Measurements from ENCODE around the gene SPDYE9. TPM values are rescaled to one million over a fixed set of nuclear protein-coding genes. Genes with fewer than 3 reads are reported as not detected.
"Not testable (repeated sequence)": the region's sequence is repeated elsewhere in the genome, so short reads cannot be mapped to it uniquely, and the experiment has no call there.

SPDYE9 gene
- polyA plus RNA-seq, 3 donors: not detected

DNA sequence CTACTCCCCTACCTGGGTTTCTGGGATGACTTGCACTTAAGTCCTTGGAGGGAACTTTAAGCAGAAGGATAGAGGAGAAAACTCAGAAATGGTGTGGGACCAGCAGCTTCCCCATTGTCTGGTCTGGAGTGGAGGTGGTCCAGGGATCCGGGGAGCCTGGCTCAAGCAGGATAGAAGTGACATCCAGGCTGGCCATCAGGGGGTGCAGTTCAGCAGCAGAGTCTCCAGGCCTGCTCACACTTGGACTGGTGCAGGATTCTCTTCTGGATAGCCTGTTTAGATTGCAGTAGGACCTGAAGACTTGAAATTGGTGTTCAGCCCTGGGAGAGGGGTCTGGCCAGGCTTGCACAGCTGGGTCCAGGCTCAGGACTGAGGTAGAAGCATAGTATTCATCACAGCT is 38.3 kb upstream of the SPDYE9 start:
- H3K4me2 ChIP-seq (replicated peaks; ENCODE audit: extremely low read depth, low read length, poor library complexity, severe bottlenecking); H3K27ac ChIP-seq (ENCODE audit: low read depth in 1 of 2, low read length in 2 of 2); H3K9me3 ChIP-seq (replicated peaks in 1 of 2; ENCODE audit: control insufficient read depth in 1 of 2, insufficient read depth in 1 of 2, low read length in 2 of 2); H3K79me2 ChIP-seq (ENCODE audit: insufficient read depth, low read length); H3K4me1 Mint-ChIP-seq; H4K20me1 ChIP-seq (ENCODE audit: insufficient read depth, low read length); H3K27ac Mint-ChIP-seq; intact Hi-C loops (cut with micrococcal nuclease); H3K36me3 ChIP-seq (replicated peaks in 1 of 2; ENCODE audit: control insufficient read depth in 1 of 2, insufficient read depth in 2 of 2, low read length in 2 of 2); H3K9me3 Mint-ChIP-seq; H3K27me3 Mint-ChIP-seq (ENCODE audit: low read depth in 3 of 3); H3K27me3 ChIP-seq (ENCODE audit: control insufficient read depth in 2 of 2, insufficient read depth in 2 of 2, low read length in 2 of 2); H3K4me3 Mint-ChIP-seq; H2AFZ ChIP-seq (ENCODE audit: insufficient read depth, low read depth, low read length, poor library complexity, severe bottlenecking); DNase-seq; H3K4me3 ChIP-seq (replicated peaks in 1 of 3; ENCODE audit: low read depth in 2 of 3, low read length in 3 of 3); H3K36me3 Mint-ChIP-seq; H3K4me1 ChIP-seq (ENCODE audit: control insufficient read depth in 1 of 2, insufficient read depth in 2 of 2, low read length in 2 of 2); H3K9ac ChIP-seq (ENCODE audit: insufficient read depth, low read length, poor library complexity, severe bottlenecking): not testable (repeated sequence)
- WGBS (ENCODE audit: insufficient coverage): no CpG with 5 or more reads among the region's 1 CpG

GRCh38 chr7:73122778-73123447 is 37.1 kb upstream of the SPDYE9 start:
- H3K4me3 ChIP-seq (replicated peaks in 1 of 3; ENCODE audit: low read depth in 2 of 3, low read length in 3 of 3); DNase-seq; H3K27ac ChIP-seq (ENCODE audit: low read depth in 1 of 2, low read length in 2 of 2); H3K79me2 ChIP-seq (ENCODE audit: insufficient read depth, low read length); H3K9me3 Mint-ChIP-seq; H3K36me3 ChIP-seq (replicated peaks in 1 of 2; ENCODE audit: control insufficient read depth in 1 of 2, insufficient read depth in 2 of 2, low read length in 2 of 2); H3K27me3 Mint-ChIP-seq (ENCODE audit: low read depth in 3 of 3); H3K4me1 ChIP-seq (ENCODE audit: control insufficient read depth in 1 of 2, insufficient read depth in 2 of 2, low read length in 2 of 2); H3K4me2 ChIP-seq (replicated peaks; ENCODE audit: extremely low read depth, low read length, poor library complexity, severe bottlenecking); intact Hi-C loops (cut with micrococcal nuclease); H2AFZ ChIP-seq (ENCODE audit: insufficient read depth, low read depth, low read length, poor library complexity, severe bottlenecking); H3K4me1 Mint-ChIP-seq; H3K9ac ChIP-seq (ENCODE audit: insufficient read depth, low read length, poor library complexity, severe bottlenecking); H3K9me3 ChIP-seq (replicated peaks in 1 of 2; ENCODE audit: control insufficient read depth in 1 of 2, insufficient read depth in 1 of 2, low read length in 2 of 2); H3K36me3 Mint-ChIP-seq; H3K4me3 Mint-ChIP-seq; H4K20me1 ChIP-seq (ENCODE audit: insufficient read depth, low read length); H3K27me3 ChIP-seq (ENCODE audit: control insufficient read depth in 2 of 2, insufficient read depth in 2 of 2, low read length in 2 of 2); H3K27ac Mint-ChIP-seq: not testable (repeated sequence)
- WGBS (ENCODE audit: insufficient coverage): no CpG with 5 or more reads among the region's 4 CpGs

DNA sequence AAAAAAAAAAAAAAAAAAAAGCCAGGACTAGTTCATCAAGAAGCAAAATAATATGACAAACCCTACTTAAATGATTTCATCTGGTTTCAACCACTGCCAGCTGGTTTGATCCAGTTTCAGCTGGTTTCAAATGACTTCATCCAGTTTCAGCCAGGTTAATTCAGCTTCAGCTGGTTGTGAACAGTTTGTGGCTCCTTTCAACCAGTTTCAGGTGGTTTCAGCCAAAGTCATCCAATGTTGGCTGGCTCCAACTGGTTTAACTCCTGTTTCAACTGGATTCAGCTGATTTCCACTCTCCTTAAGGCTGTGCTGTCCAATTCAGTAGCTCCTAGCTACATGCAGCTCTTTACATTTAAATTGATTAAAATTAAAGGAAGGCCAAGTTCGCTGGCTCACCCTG is 32.3 kb upstream of the SPDYE9 start:
- DNase-seq; H3K4me2 ChIP-seq (replicated peaks; ENCODE audit: extremely low read depth, low read length, poor library complexity, severe bottlenecking); H3K27me3 ChIP-seq (ENCODE audit: control insufficient read depth in 2 of 2, insufficient read depth in 2 of 2, low read length in 2 of 2); intact Hi-C loops (cut with micrococcal nuclease); H3K36me3 ChIP-seq (replicated peaks in 1 of 2; ENCODE audit: control insufficient read depth in 1 of 2, insufficient read depth in 2 of 2, low read length in 2 of 2); H3K27me3 Mint-ChIP-seq (ENCODE audit: low read depth in 3 of 3); H3K4me1 ChIP-seq (ENCODE audit: control insufficient read depth in 1 of 2, insufficient read depth in 2 of 2, low read length in 2 of 2); H3K27ac ChIP-seq (ENCODE audit: low read depth in 1 of 2, low read length in 2 of 2); H3K4me1 Mint-ChIP-seq; H2AFZ ChIP-seq (ENCODE audit: insufficient read depth, low read depth, low read length, poor library complexity, severe bottlenecking); H3K36me3 Mint-ChIP-seq; H3K9me3 Mint-ChIP-seq; H3K9ac ChIP-seq (ENCODE audit: insufficient read depth, low read length, poor library complexity, severe bottlenecking); H3K4me3 ChIP-seq (replicated peaks in 1 of 3; ENCODE audit: low read depth in 2 of 3, low read length in 3 of 3); H4K20me1 ChIP-seq (ENCODE audit: insufficient read depth, low read length); H3K9me3 ChIP-seq (replicated peaks in 1 of 2; ENCODE audit: control insufficient read depth in 1 of 2, insufficient read depth in 1 of 2, low read length in 2 of 2); H3K79me2 ChIP-seq (ENCODE audit: insufficient read depth, low read length); H3K27ac Mint-ChIP-seq; H3K4me3 Mint-ChIP-seq: not testable (repeated sequence)
- WGBS (ENCODE audit: insufficient coverage): no CpG with 5 or more reads among the region's 1 CpG

DNA sequence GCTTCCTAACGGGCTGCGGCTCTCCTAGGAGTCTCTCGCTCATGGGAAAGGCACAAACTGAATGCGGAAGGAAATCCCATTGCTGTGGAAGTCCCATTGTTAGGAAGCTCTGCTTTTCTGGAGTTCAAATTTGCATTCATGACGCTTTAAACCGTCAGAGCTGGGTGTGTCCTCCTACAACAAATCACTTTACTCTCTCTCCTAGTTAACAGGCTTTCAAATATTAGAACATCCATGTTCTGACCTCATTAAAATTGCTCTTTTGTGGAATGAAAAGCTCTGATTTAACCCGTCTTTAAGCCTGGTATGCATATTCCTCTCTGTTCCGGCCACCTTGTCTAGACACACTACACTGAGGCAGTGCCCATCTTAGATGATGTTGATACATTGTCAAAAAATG is 28.0 kb downstream of the SPDYE9 start, which contains the start of gene SPDYE11:
TSS of gene SPDYE11 (minus strand) at position 101 of the 400 bp plus-strand sequence. CDS start 1,800 bp downstream, outside the sequence.
- WGBS (ENCODE audit: insufficient coverage): no CpG with 5 or more reads among the region's 8 CpGs
- H3K27ac Mint-ChIP-seq; H3K4me3 Mint-ChIP-seq; H4K20me1 ChIP-seq (ENCODE audit: insufficient read depth, low read length); H3K4me1 Mint-ChIP-seq; intact Hi-C loops (cut with micrococcal nuclease); H3K4me3 ChIP-seq (replicated peaks in 1 of 3; ENCODE audit: low read depth in 2 of 3, low read length in 3 of 3); H3K9ac ChIP-seq (ENCODE audit: insufficient read depth, low read length, poor library complexity, severe bottlenecking); H3K36me3 Mint-ChIP-seq; H3K27ac ChIP-seq (ENCODE audit: low read depth in 1 of 2, low read length in 2 of 2); H2AFZ ChIP-seq (ENCODE audit: insufficient read depth, low read depth, low read length, poor library complexity, severe bottlenecking); H3K4me2 ChIP-seq (replicated peaks; ENCODE audit: extremely low read depth, low read length, poor library complexity, severe bottlenecking); H3K27me3 ChIP-seq (ENCODE audit: control insufficient read depth in 2 of 2, insufficient read depth in 2 of 2, low read length in 2 of 2); H3K9me3 ChIP-seq (replicated peaks in 1 of 2; ENCODE audit: control insufficient read depth in 1 of 2, insufficient read depth in 1 of 2, low read length in 2 of 2); H3K79me2 ChIP-seq (ENCODE audit: insufficient read depth, low read length); H3K9me3 Mint-ChIP-seq; H3K36me3 ChIP-seq (replicated peaks in 1 of 2; ENCODE audit: control insufficient read depth in 1 of 2, insufficient read depth in 2 of 2, low read length in 2 of 2); H3K4me1 ChIP-seq (ENCODE audit: control insufficient read depth in 1 of 2, insufficient read depth in 2 of 2, low read length in 2 of 2); DNase-seq; H3K27me3 Mint-ChIP-seq (ENCODE audit: low read depth in 3 of 3): not testable (repeated sequence)
